K562 (cell line): Measurements from ENCODE around the gene INTS2. TPM values are rescaled to one million over a fixed set of nuclear protein-coding genes. Genes with fewer than 3 reads are reported as not detected.

Experiments used
- E4F1 ChIP-seq: fragments of 250-450 bp; sonication (Bioruptor Pico); IDR thresholded peaks from 2 replicates; pipeline ENCODE4 v1.5.0; 2021; ENCODE audit warnings: mild to moderate bottlenecking, borderline replicate concordance
- FIP1L1 ChIP-seq: fragments of 200-400 bp; formaldehyde crosslinking; IDR thresholded peaks from 2 replicates; pipeline ENCODE4 v1.6.1; 2018; ENCODE audit warnings: mild to moderate bottlenecking, low read depth, low read length; ENCODE audit not compliant: poor library complexity, severe bottlenecking
- ZNF512 ChIP-seq: IDR thresholded peaks from 2 replicates; pipeline ENCODE4 v1.6.1; 2016; ENCODE audit warnings: missing genetic modification characterization, missing compliant biosample characterization
- ZNF561 ChIP-seq: fragments of 450-650 bp; formaldehyde crosslinking; conservative IDR thresholded peaks from 2 replicates; pipeline ENCODE4 v1.4.0; 2020; ENCODE audit warnings: mild to moderate bottlenecking, moderate library complexity
- ZNF766 ChIP-seq: fragments of 200-800 bp; sonication (Bioruptor generic); conservative IDR thresholded peaks from 2 replicates; pipeline ENCODE4 v1.6.1; 2016; ENCODE audit warnings: missing genetic modification characterization, missing compliant biosample characterization
- polyA plus RNA-seq, 8 experiments: library from polyadenylated mRNA; depleted of rRNA in 4 of 8; stranded (reverse) in 5 of 8; unstranded in 3 of 8; fragments of >200 nt; fragmentation: Nextera tagmentation in 2 of 8; fragmentation: Illumina TruSeq in 1 of 8; extraction: Ambion mirVana in 2 of 8; extraction: Trizol in 1 of 8; gene quantifications; 2 replicates each; pipeline versions ENCODE4 v1.2.1 to v1.2.3, GENCODE V29; 2011 to 2014; ENCODE audit warnings: inconsistent platforms in 1 of 8, missing spikeins in 1 of 8
- total RNA-seq, 7 experiments: library from RNA; depleted of rRNA in 6 of 7; stranded (reverse); fragments of >200 nt in 6 of 7; fragmentation: Illumina TruSeq in 2 of 7; extraction: Trizol in 2 of 7; gene quantifications; 2 replicates each; pipeline versions ENCODE4 v1.2.1 to v1.2.3, GENCODE V29; 2011 to 2021; ENCODE audit warnings: low replicate concordance in 1 of 7
- TF ChIP-seq, protein P1 (sequence below): fragments of 450-650 bp; IDR thresholded peaks from 2 replicates; pipeline ENCODE4 v1.6.1; 2016; ENCODE audit warnings: borderline replicate concordance
- TF ChIP-seq, protein P2 (sequence below): fragments of 450-650 bp; formaldehyde crosslinking; IDR thresholded peaks from 2 replicates; pipeline ENCODE4 v1.4.0; 2020; ENCODE audit warnings: mild to moderate bottlenecking, moderate library complexity

The INTS2 gene
- total and polyA plus RNA-seq, 9 of the 15 experiments (the other 6 are each of a cell fraction or from before 2014, with no cell fraction given) = 4.8 to 24.7 (median 12.8) TPM

- TF ChIP-seq, protein P1, sequence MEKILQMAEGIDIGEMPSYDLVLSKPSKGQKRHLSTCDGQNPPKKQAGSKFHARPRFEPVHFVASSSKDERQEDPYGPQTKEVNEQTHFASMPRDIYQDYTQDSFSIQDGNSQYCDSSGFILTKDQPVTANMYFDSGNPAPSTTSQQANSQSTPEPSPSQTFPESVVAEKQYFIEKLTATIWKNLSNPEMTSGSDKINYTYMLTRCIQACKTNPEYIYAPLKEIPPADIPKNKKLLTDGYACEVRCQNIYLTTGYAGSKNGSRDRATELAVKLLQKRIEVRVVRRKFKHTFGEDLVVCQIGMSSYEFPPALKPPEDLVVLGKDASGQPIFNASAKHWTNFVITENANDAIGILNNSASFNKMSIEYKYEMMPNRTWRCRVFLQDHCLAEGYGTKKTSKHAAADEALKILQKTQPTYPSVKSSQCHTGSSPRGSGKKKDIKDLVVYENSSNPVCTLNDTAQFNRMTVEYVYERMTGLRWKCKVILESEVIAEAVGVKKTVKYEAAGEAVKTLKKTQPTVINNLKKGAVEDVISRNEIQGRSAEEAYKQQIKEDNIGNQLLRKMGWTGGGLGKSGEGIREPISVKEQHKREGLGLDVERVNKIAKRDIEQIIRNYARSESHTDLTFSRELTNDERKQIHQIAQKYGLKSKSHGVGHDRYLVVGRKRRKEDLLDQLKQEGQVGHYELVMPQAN = peak; percentile 58; the same call in 1 of the 2 replicates
- TF ChIP-seq ZNF512 (tag) = no peak
- TF ChIP-seq ZNF766 (CRISPR knock-in tag) = no peak
- TF ChIP-seq, protein P2, sequence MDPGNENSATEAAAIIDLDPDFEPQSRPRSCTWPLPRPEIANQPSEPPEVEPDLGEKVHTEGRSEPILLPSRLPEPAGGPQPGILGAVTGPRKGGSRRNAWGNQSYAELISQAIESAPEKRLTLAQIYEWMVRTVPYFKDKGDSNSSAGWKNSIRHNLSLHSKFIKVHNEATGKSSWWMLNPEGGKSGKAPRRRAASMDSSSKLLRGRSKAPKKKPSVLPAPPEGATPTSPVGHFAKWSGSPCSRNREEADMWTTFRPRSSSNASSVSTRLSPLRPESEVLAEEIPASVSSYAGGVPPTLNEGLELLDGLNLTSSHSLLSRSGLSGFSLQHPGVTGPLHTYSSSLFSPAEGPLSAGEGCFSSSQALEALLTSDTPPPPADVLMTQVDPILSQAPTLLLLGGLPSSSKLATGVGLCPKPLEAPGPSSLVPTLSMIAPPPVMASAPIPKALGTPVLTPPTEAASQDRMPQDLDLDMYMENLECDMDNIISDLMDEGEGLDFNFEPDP (CRISPR knock-in tag) = no peak
- TF ChIP-seq E4F1 (CRISPR knock-in tag) = no peak
- no peak for TF ChIP-seq ZNF561 (CRISPR knock-in tag)
- TF ChIP-seq FIP1L1 = no peak
Observed at GRCh38 chr17:61862975-61863800, 64.6 kb downstream of the INTS2 start, which contains the start of gene BRIP1 (continued).
